Measurements from ENCODE around the gene GRAMD2B. TPM values are rescaled to one million over a fixed set of nuclear protein-coding genes. Genes with fewer than 3 reads are reported as not detected.
"Not testable (repeated sequence)": the region's sequence is repeated elsewhere in the genome, so short reads cannot be mapped to it uniquely, and the experiment has no call there.

GRAMD2B gene
- total and polyA plus RNA-seq, 12 donors, result 4.0 to 80.9 (median 25.2) TPM

DNA sequence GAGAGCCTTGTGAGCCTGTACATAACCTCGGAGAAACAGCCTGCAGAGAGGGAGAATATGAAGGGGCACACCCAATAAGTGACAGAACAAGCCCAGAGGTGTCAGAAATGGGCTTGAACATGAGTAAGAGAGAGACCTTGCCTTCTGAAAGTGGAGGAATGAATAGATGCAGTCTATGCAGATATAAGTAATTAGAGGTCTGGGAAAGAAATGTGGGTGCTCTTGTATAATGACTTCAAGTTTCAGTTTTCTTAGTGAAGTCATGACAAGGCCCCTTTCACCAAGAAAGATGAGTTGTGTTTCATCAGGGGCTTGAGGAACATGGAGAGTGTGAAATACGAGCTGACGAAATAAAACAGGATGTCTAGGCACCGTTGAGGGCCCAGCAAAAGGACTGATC, 15.1 kb downstream of the GRAMD2B start:
- no peak overlapping the region for H3K27ac ChIP-seq
- no peaks in the 10 kb centered on the region for H3K9me3 ChIP-seq (replicated peaks in 1 of 3)
- H3K36me3 ChIP-seq (replicated peaks in 1 of 2), result peaks cover 0 to 5% of the 10 kb centered on the region in 2 donors
- TF ChIP-seq, protein P1, sequence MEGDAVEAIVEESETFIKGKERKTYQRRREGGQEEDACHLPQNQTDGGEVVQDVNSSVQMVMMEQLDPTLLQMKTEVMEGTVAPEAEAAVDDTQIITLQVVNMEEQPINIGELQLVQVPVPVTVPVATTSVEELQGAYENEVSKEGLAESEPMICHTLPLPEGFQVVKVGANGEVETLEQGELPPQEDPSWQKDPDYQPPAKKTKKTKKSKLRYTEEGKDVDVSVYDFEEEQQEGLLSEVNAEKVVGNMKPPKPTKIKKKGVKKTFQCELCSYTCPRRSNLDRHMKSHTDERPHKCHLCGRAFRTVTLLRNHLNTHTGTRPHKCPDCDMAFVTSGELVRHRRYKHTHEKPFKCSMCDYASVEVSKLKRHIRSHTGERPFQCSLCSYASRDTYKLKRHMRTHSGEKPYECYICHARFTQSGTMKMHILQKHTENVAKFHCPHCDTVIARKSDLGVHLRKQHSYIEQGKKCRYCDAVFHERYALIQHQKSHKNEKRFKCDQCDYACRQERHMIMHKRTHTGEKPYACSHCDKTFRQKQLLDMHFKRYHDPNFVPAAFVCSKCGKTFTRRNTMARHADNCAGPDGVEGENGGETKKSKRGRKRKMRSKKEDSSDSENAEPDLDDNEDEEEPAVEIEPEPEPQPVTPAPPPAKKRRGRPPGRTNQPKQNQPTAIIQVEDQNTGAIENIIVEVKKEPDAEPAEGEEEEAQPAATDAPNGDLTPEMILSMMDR (IDR thresholded peaks at IDR 0.05), result no peak
- TF ChIP-seq POLR2A (IDR thresholded peaks at IDR 0.05), result no peak
- DNase-seq, result no peak
- no peak overlapping the region for H3K4me3 ChIP-seq
- no peaks in the 10 kb centered on the region for H3K27me3 ChIP-seq
- intact Hi-C loops (cut with DNase I), result no loop called here
- 84 to 92% (median 88%) methylated on average over 4 of the region's 4 CpGs for WGBS, 4 donors
- no peaks in the 10 kb centered on the region for H3K4me1 ChIP-seq (replicated peaks in 1 of 2)

DNA sequence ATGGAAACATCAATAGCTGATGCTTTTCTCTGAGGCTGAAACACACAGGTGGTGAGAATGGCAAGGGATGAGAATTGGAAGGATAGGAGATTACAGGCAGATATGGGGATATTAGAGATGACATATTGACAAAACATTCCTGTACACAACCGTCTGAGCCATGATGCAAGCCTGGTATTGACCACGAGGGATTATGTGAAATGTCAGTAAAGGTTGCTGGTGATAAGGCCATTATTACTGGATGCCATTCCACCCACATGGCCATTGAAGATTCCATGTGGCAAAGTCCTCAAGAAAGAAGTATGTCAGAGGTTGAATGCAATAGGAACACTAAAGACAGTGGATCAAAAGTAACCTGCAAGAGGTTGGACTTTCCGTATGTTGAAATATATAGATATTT, 15.7 kb downstream of the GRAMD2B start:
- intact Hi-C loops (cut with DNase I), result no loop called here
- H3K27me3 ChIP-seq, result no peaks in the 10 kb centered on the region
- peaks cover 0 to 5% of the 10 kb centered on the region in 2 donors for H3K36me3 ChIP-seq (replicated peaks in 1 of 2)
- no peaks in the 10 kb centered on the region for H3K4me1 ChIP-seq (replicated peaks in 1 of 2)
- no peak overlapping the region for H3K4me3 ChIP-seq
- H3K27ac ChIP-seq, result no peak overlapping the region
- no peaks in the 10 kb centered on the region for H3K9me3 ChIP-seq (replicated peaks in 1 of 3)
- no peak for DNase-seq
- no peak for TF ChIP-seq POLR2A (IDR thresholded peaks at IDR 0.05)
- TF ChIP-seq, protein P1 (IDR thresholded peaks at IDR 0.05), result no peak
- 83 to 91% (median 85%) methylated on average over 3 of the region's 3 CpGs for WGBS, 4 donors

DNA sequence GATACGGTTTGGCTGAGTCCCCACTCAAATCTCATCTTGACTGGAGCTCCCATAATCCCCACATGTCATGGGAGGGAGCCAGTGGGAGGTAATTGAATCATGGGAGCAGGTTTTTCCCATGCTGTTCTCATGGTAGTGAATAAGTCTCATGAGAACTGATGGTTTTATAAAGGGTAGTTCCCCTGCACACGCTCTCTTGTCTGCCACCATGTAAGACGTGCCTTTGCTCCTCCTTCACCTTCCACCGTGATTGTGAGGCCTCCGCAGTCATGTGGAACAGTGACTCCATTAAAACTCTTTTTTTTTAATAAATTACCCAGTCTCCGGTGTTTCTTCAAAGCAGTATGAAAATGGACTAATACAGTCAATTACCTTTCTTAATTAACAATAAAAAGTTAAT, 16.5 kb downstream of the GRAMD2B start:
- H3K9me3 ChIP-seq (replicated peaks in 1 of 3); H3K4me3 ChIP-seq; H3K27ac ChIP-seq; DNase-seq; H3K27me3 ChIP-seq; H3K36me3 ChIP-seq (replicated peaks in 1 of 2); H3K4me1 ChIP-seq (replicated peaks in 1 of 2): not testable (repeated sequence)
- intact Hi-C loops (cut with DNase I), result loop anchor here in 1 of 2 donors (10.0 kb wide), 2 partner anchors 55 to 75 kb away; no protein-coding TSS in a partner anchor
- 94 to 97% (median 96%) methylated on average over 6 of the region's 6 CpGs for WGBS, 4 donors

DNA sequence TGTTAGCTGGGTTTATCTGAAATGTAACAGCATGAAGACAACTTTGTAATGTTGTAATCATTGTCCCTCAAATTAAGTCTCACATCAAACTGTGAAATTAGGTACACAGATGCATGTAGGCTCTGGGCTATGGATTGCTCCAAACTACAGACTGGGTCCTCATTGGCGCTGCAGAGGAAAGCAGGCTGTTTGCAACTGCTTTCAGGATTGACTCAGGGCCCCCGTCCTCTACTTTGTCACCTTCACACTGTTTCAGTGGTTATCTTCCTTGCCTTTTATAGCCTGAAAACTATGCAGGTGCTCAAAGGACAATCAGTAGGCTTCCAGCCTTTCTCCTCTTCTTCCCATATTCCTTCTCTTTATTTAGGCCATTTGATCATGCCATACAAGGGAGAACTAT, 18.0 kb downstream of the GRAMD2B start:
- 87 to 89% (median 88%) methylated on average over 2 of the region's 2 CpGs for WGBS, 4 donors
- no peak overlapping the region for H3K4me3 ChIP-seq
- no peaks in the 10 kb centered on the region for H3K27me3 ChIP-seq
- intact Hi-C loops (cut with DNase I), result loop anchor here in 1 of 2 donors (10.0 kb wide), 2 partner anchors 54 to 76 kb away; no protein-coding TSS in a partner anchor
- no peaks in the 10 kb centered on the region for H3K4me1 ChIP-seq (replicated peaks in 1 of 2)
- TF ChIP-seq, protein P1 (IDR thresholded peaks at IDR 0.05), result no peak
- TF ChIP-seq POLR2A (IDR thresholded peaks at IDR 0.05), result no peak
- peaks cover 0 to 5% of the 10 kb centered on the region in 2 donors for H3K36me3 ChIP-seq (replicated peaks in 1 of 2)
- no peaks in the 10 kb centered on the region for H3K9me3 ChIP-seq (replicated peaks in 1 of 3)
- no peak for DNase-seq
- H3K27ac ChIP-seq, result no peak overlapping the region

DNA sequence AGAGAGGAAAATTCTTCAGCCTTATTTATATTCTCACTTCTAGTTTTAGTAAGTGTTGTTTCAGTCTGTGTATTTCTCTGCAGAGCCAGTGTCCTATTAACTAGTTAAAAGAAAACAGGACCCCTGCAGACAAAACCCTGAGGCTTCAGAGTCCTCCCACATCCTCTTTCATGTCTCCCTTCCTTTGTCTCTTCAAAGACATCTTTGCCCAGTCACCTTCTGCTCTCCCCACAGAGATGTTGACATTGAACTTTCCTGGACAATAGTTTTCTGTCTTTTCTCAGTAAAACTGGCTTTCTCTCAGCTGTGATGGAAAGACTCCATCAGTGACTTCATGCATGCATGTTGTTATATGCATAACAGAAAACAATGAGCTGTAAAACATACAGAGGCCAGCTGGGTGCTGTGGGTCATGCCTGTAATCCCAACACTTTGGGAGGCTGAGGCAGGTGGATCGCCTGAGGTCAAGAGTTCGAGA, 20.2 kb downstream of the GRAMD2B start:
- 94 to 100% (median 98%) methylated on average over 2 of the region's 2 CpGs for WGBS, 4 donors
- Histone ChIP-seq H3K36me3 (replicated peaks in 1 of 2) (peaks cover 0 to 5% of the 10 kb centered on the region in 2 donors), H3K4me3 (no peak overlapping the region), H3K27me3 (no peaks in the 10 kb centered on the region), H3K27ac (no peak overlapping the region), H3K4me1 (replicated peaks in 1 of 2) (no peaks in the 10 kb centered on the region), H3K9me3 (replicated peaks in 1 of 3) (no peaks in the 10 kb centered on the region)
- intact Hi-C loops (cut with DNase I), result loop anchor here in 1 of 2 donors (10.0 kb wide), 2 partner anchors 51 to 79 kb away; no protein-coding TSS in a partner anchor
- TF ChIP-seq, protein P1 (IDR thresholded peaks at IDR 0.05), result no peak
- TF ChIP-seq POLR2A (IDR thresholded peaks at IDR 0.05), result no peak
- no peak for DNase-seq
